HL-60 (cell line): ENCODE data around the gene ALX3.

Source experiments
- CTCF ChIP-seq: IDR thresholded peaks from one replicate; pipeline ENCODE4 v1.5.1; 2011; ENCODE audit warnings: low read length, control low read depth, inconsistent platforms; ENCODE audit not compliant: insufficient read depth
- GABPA ChIP-seq: IDR thresholded peaks from 2 replicates; pipeline ENCODE4 v1.6.1; 2012; ENCODE audit warnings: low read depth
- POLR2AphosphoS5 ChIP-seq: IDR thresholded peaks from 2 replicates; pipeline ENCODE4 v1.6.1; 2012; ENCODE audit warnings: low read depth
- REST ChIP-seq: IDR thresholded peaks from 2 replicates; pipeline ENCODE4 v1.6.1; 2012; ENCODE audit warnings: low read depth; ENCODE audit not compliant: insufficient replicate concordance

- TF ChIP-seq POLR2AphosphoS5 (no peak), CTCF (no peak), GABPA (no peak), REST (no peak)
These were observed 22.5 kb upstream of the ALX3 start for GRCh38 chr1:110092991-110093390.
